Endothelial cell of umbilical vein (primary cell): ENCODE measurements around the gene KRTAP10-11.

Experiments used
- EZH2 ChIP-seq: IDR thresholded peaks from 2 replicates; pipeline ENCODE4 v1.6.1; 2012; ENCODE audit warnings: borderline replicate concordance, low read depth, mild to moderate bottlenecking, moderate library complexity, low read length, inconsistent platforms; ENCODE audit not compliant: severe bottlenecking
- POLR2A ChIP-seq: IDR thresholded peaks from 2 replicates; pipeline ENCODE4 v1.6.1; 2012; ENCODE audit warnings: low read depth, mild to moderate bottlenecking, control low read depth, low read length
- TF ChIP-seq, protein P1 (sequence below), 2 donors: IDR thresholded peaks; 1 replicate in 1 of 2; 2 replicates in 1 of 2; pipeline ENCODE4 v1.5.1; 2011; ENCODE audit warnings: low read length in 2 of 2, mild to moderate bottlenecking in 2 of 2, moderate library complexity in 2 of 2, control low read depth in 1 of 2, inconsistent platforms in 1 of 2, low read depth in 1 of 2; ENCODE audit not compliant: insufficient read depth in 1 of 2; ENCODE audit errors: extremely low read depth in 1 of 2

DNA sequence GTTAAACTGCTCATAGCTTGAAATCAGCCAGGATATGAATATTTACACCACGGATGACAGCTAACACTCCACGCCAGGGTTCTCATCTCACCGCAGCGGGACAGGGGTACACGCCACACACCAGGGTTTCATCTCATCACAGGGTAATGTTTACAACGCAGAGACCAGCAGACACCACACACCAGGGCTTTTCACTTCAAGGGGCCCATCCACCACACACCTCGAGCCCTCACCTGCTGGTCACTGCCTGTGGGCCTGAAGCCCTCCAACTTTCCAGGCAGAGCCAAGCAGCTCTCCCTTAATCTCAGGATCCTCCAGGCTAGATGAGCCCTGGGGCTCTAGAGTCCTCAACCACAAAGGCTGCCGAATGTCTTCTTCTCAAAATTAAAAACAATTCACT lies 49.4 kb downstream of the KRTAP10-11 start:
- no peak for TF ChIP-seq POLR2A
- TF ChIP-seq, protein P1, sequence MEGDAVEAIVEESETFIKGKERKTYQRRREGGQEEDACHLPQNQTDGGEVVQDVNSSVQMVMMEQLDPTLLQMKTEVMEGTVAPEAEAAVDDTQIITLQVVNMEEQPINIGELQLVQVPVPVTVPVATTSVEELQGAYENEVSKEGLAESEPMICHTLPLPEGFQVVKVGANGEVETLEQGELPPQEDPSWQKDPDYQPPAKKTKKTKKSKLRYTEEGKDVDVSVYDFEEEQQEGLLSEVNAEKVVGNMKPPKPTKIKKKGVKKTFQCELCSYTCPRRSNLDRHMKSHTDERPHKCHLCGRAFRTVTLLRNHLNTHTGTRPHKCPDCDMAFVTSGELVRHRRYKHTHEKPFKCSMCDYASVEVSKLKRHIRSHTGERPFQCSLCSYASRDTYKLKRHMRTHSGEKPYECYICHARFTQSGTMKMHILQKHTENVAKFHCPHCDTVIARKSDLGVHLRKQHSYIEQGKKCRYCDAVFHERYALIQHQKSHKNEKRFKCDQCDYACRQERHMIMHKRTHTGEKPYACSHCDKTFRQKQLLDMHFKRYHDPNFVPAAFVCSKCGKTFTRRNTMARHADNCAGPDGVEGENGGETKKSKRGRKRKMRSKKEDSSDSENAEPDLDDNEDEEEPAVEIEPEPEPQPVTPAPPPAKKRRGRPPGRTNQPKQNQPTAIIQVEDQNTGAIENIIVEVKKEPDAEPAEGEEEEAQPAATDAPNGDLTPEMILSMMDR (IDR thresholded peaks at IDR 0.05; ENCODE audit: extremely low read depth in 1 of 2, insufficient read depth in 1 of 2, low read depth in 1 of 2, low read length in 2 of 2), result no peak
- TF ChIP-seq EZH2, result no peak
